ENCODE data around the gene RNF157. TPM values are rescaled to one million over a fixed set of nuclear protein-coding genes. Genes with fewer than 3 reads are reported as not detected.
"Not testable (repeated sequence)": the region's sequence is repeated elsewhere in the genome, so short reads cannot be mapped to it uniquely, and the experiment has no call there.

The RNF157 gene
- polyA plus RNA-seq, 1 experiment = 0.50 TPM

DNA sequence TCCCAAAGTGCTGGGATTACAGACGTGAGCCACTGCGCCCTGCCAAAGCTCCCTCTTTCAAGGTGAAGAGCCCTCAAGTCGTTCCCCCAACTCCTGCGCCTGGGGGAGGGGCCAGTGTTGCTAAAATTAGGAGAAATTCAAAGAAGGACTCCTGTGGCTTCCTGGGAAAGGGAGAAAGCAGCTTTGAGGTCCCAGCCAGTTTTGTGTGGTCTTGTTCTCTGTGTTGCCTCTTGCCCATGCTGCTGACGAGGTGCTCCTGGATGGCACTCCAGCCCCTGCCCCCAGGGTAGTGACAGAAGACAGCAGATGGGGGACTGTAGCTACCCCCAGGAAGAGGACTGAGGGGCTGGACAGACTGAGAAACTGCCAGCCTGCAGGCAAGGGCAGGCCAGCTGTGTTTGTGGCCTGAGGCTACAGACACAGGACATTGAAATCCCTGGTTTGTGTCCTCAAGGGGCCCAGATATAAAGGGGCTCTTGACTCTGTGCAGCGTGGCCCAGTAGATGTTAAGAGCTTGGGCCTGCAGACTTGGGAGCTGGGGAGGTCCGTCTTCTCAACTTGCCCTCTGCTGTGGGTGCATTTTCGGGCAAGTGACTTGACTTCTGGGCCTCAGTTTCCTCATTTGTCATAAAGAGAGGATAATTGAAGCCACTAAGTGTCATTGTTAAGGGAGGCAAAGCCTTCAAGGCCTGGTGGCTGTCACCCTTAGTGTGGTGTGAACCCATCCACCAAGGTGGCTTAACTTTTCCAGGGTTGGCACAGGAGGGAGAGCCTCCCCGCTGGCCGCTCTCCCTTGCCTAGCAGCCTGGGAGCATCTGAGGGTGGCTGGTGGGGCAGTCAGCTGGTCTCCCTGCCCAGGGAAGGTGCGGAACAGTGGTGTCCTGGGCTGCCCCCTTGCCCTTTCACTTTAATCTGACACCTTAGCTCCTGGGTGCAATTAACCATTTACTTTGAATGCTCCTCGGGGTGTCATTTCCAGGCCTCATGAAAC is 29.0 kb upstream of the RNF157 start:
- no peaks in the 10 kb centered on the region for H3K27me3 ChIP-seq (ENCODE audit: control insufficient read depth, insufficient read depth, low read length)
- CTCF ChIA-PET = interaction anchor here (0.9 to 4.8 kb wide), 6 partner anchors 10 to 151 kb away, joined by 3 to 40 read pairs (median 3); no protein-coding TSS in a partner anchor
- no peak for DNase-seq (ENCODE audit: low read depth)
- no peak overlapping the region for H3K4me3 ChIP-seq (ENCODE audit: low read depth, low read length)
- H3K36me3 ChIP-seq (ENCODE audit: control insufficient read depth, insufficient read depth, low read length) = peaks cover 7% of the 10 kb centered on the region
- TF ChIP-seq, protein P1, sequence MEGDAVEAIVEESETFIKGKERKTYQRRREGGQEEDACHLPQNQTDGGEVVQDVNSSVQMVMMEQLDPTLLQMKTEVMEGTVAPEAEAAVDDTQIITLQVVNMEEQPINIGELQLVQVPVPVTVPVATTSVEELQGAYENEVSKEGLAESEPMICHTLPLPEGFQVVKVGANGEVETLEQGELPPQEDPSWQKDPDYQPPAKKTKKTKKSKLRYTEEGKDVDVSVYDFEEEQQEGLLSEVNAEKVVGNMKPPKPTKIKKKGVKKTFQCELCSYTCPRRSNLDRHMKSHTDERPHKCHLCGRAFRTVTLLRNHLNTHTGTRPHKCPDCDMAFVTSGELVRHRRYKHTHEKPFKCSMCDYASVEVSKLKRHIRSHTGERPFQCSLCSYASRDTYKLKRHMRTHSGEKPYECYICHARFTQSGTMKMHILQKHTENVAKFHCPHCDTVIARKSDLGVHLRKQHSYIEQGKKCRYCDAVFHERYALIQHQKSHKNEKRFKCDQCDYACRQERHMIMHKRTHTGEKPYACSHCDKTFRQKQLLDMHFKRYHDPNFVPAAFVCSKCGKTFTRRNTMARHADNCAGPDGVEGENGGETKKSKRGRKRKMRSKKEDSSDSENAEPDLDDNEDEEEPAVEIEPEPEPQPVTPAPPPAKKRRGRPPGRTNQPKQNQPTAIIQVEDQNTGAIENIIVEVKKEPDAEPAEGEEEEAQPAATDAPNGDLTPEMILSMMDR (IDR thresholded peaks at IDR 0.05; ENCODE audit: insufficient read depth, low read depth, low read length) = no peak
- POLR2A ChIA-PET = no interaction called here

GRCh38 chr17:76268015-76268749 is 27.9 kb upstream of the RNF157 start:
- ChIA-PET CTCF (interaction anchor here (0.9 to 4.8 kb wide), 4 partner anchors 12 to 149 kb away, joined by 3 to 40 read pairs (median 5); no protein-coding TSS in a partner anchor), POLR2A (no interaction called here)
- peaks cover 7% of the 10 kb centered on the region for H3K36me3 ChIP-seq (ENCODE audit: control insufficient read depth, insufficient read depth, low read length)
- DNase-seq (ENCODE audit: low read depth) = no peak
- no peaks in the 10 kb centered on the region for H3K27me3 ChIP-seq (ENCODE audit: control insufficient read depth, insufficient read depth, low read length)
- TF ChIP-seq, protein P1 (IDR thresholded peaks at IDR 0.05; ENCODE audit: insufficient read depth, low read depth, low read length) = no peak
- no peak overlapping the region for H3K4me3 ChIP-seq (ENCODE audit: low read depth, low read length)

DNA sequence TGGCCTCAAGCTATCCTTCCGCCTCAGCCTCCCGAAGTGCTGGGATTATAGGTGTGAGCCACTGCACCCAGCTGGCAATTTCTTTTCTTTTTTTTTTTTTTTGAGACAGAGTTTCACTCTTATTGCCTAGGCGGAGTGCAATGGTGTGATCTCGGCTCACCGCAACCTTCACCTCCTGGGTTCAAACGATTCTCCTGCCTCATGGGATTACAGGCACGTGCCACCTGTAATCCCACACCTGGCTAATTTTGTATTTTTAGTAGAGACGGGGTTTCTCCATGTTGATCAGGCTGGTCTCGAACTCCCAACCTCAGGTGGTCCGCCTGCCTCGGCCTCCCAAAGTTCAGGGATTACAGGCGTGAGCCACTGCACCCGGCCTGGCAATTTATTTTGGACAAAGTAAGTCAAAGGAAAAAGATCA is 27.3 kb upstream of the RNF157 start:
- not testable (repeated sequence) for H3K4me3 ChIP-seq (ENCODE audit: low read depth, low read length); DNase-seq (ENCODE audit: low read depth); H3K27me3 ChIP-seq (ENCODE audit: control insufficient read depth, insufficient read depth, low read length); H3K36me3 ChIP-seq (ENCODE audit: control insufficient read depth, insufficient read depth, low read length)
- CTCF ChIA-PET = interaction anchor here (2.1 to 4.8 kb wide), 2 partner anchors 12 to 146 kb away, joined by 7 to 40 read pairs; no protein-coding TSS in a partner anchor
- POLR2A ChIA-PET = interaction anchor here (0.6 kb wide), 1 partner anchor 9 kb away, joined by 6 read pairs; no protein-coding TSS in a partner anchor

- DNase-seq (ENCODE audit: low read depth) = no peak
- CTCF ChIA-PET = interaction anchor here (0.6 to 4.8 kb wide), 6 partner anchors 12 to 291 kb away, joined by 3 to 40 read pairs (median 6); no protein-coding TSS in a partner anchor
- H3K36me3 ChIP-seq (ENCODE audit: control insufficient read depth, insufficient read depth, low read length) = peaks cover 7% of the 10 kb centered on the region
- TF ChIP-seq, protein P1 (IDR thresholded peaks at IDR 0.05; ENCODE audit: insufficient read depth, low read depth, low read length) = no peak
- H3K4me3 ChIP-seq (ENCODE audit: low read depth, low read length) = peak overlapping the region; percentile 80
- no peaks in the 10 kb centered on the region for H3K27me3 ChIP-seq (ENCODE audit: control insufficient read depth, insufficient read depth, low read length)
- POLR2A ChIA-PET = interaction anchor here (0.6 to 0.7 kb wide), 2 partner anchors 8 to 11 kb away, joined by 3 to 6 read pairs; no protein-coding TSS in a partner anchor
Observed at GRCh38 chr17:76267051-76267576, 26.8 kb upstream of the RNF157 start.

DNA sequence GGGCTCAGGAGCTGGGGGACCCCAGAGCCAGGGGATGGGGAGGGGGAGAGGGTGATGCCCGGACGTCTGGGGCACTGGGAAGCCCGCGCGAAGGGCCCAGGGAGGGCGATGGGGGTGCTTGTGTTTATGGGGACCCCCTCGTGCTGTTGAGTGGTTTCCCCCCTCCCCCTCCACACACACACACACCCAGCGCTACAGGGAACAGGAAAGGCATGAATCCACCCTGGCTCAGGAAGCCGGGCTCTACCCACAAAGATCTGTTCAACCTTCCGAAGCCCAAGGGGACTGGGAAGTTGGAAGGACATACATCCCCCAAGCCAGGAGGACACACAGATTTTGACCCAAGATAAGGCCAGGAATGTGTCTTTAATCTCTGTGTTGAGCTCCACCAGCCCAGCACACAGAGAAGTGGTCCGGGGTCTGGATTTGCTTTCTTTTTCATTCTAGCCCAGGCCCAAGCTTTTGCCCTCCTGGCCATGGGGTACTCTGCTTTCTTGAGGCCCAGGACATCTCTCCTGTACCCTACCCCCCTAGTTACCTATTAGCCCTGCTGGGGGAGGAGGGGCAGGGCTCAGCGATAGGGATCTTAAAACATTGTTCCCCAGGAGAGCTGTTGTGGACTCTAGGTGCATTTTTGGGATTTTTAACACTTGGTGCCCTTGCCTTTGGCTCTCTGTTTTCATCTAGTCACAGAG is 26.1 kb upstream of the RNF157 start:
- peak overlapping the region; percentile 80 for H3K4me3 ChIP-seq (ENCODE audit: low read depth, low read length)
- DNase-seq (ENCODE audit: low read depth) = no peak
- TF ChIP-seq, protein P1 (IDR thresholded peaks at IDR 0.05; ENCODE audit: insufficient read depth, low read depth, low read length) = no peak
- peaks cover 7% of the 10 kb centered on the region for H3K36me3 ChIP-seq (ENCODE audit: control insufficient read depth, insufficient read depth, low read length)
- no peaks in the 10 kb centered on the region for H3K27me3 ChIP-seq (ENCODE audit: control insufficient read depth, insufficient read depth, low read length)
- POLR2A ChIA-PET = interaction anchor here (0.7 kb wide), 1 partner anchor 10 kb away, joined by 3 read pairs; no protein-coding TSS in a partner anchor
- CTCF ChIA-PET = interaction anchor here (0.6 to 2.1 kb wide), 6 partner anchors 13 to 291 kb away, joined by 3 to 7 read pairs (median 4); no protein-coding TSS in a partner anchor
